Adipocyte (in vitro differentiated cells): ENCODE data around the gene ROBO1.

Experiments
- DNase-seq: peaks from one replicate; pipeline ENCODE4 v3.0.0-alpha.2; 2015; ENCODE audit warnings: low read depth
- H3K27me3 ChIP-seq: replicated peaks from 2 replicates; pipeline ENCODE4 v1.7.0; 2013; ENCODE audit warnings: mild to moderate bottlenecking, low read length, moderate library complexity; ENCODE audit not compliant: control insufficient read depth, insufficient read depth
- H3K36me3 ChIP-seq: 2 replicates; pipeline ENCODE4 v1.7.0; 2013; ENCODE audit warnings: low read length, mild to moderate bottlenecking, moderate library complexity; ENCODE audit not compliant: control insufficient read depth, insufficient read depth, severe bottlenecking
- H3K4me1 ChIP-seq: 2 replicates; pipeline ENCODE4 v1.7.0; 2013; ENCODE audit warnings: mild to moderate bottlenecking, low read length, moderate library complexity; ENCODE audit not compliant: control insufficient read depth, insufficient read depth
- H3K4me3 ChIP-seq: 2 replicates; pipeline ENCODE4 v1.7.0; 2013; ENCODE audit warnings: mild to moderate bottlenecking, low read length, moderate library complexity
- H3K9ac ChIP-seq: 2 replicates; pipeline ENCODE4 v1.7.0; 2013; ENCODE audit warnings: mild to moderate bottlenecking, low read length, moderate library complexity
- H3K9me3 ChIP-seq: 2 replicates; pipeline ENCODE4 v1.7.0; 2013; ENCODE audit warnings: mild to moderate bottlenecking, low read length, moderate library complexity; ENCODE audit not compliant: control insufficient read depth

Gene ROBO1

GRCh38 chr3:79111375-79112052, 656.3 kb downstream of the ROBO1 start:
- DNase-seq: peak; percentile 61
- Histone ChIP-seq H3K36me3 (no peaks in the 10 kb centered on the region), H3K9me3 (no peaks in the 10 kb centered on the region), H3K4me1 (no peaks in the 10 kb centered on the region), H3K9ac (no peak overlapping the region), H3K27me3 (no peaks in the 10 kb centered on the region), H3K4me3 (no peak overlapping the region)

GRCh38 chr3:79109754-79110153, 658.0 kb downstream of the ROBO1 start:
- DNase-seq: no peak
- Histone ChIP-seq H3K27me3 (no peaks in the 10 kb centered on the region), H3K9ac (no peak overlapping the region), H3K36me3 (no peaks in the 10 kb centered on the region), H3K9me3 (no peaks in the 10 kb centered on the region), H3K4me1 (no peaks in the 10 kb centered on the region), H3K4me3 (no peak overlapping the region)

- Histone ChIP-seq H3K9ac (no peak overlapping the region), H3K4me1 (no peaks in the 10 kb centered on the region), H3K36me3 (no peaks in the 10 kb centered on the region), H3K4me3 (no peak overlapping the region), H3K27me3 (no peaks in the 10 kb centered on the region), H3K9me3 (no peaks in the 10 kb centered on the region)
- DNase-seq: no peak
These were observed 664.5 kb downstream of the ROBO1 start for GRCh38 chr3:79103307-79103706.

- no peaks in the 10 kb centered on the region for H3K4me1 ChIP-seq
- peaks cover 15% of the 10 kb centered on the region for H3K9me3 ChIP-seq
These were observed 669.7 kb downstream of the ROBO1 start for GRCh38 chr3:79097964-79098660.

GRCh38 chr3:79094654-79095053, 673.1 kb downstream of the ROBO1 start:
- H3K9ac ChIP-seq: no peak overlapping the region
- H3K4me1 ChIP-seq: no peaks in the 10 kb centered on the region
- DNase-seq: no peak
- H3K27me3 ChIP-seq: no peaks in the 10 kb centered on the region
- H3K36me3 ChIP-seq: no peaks in the 10 kb centered on the region
- H3K4me3 ChIP-seq: no peak overlapping the region
- peaks cover 15% of the 10 kb centered on the region for H3K9me3 ChIP-seq

More at GRCh38 chr3:79097964-79098660, 669.7 kb downstream of the ROBO1 start:
- Histone ChIP-seq H3K27me3 (no peaks in the 10 kb centered on the region), H3K4me3 (no peak overlapping the region), H3K36me3 (no peaks in the 10 kb centered on the region), H3K9ac (no peak overlapping the region)
- peak; percentile 17 for DNase-seq

GRCh38 chr3:79086514-79086913, 681.3 kb downstream of the ROBO1 start:
- DNase-seq: peak; percentile 84
- no peak overlapping the region for H3K4me3 ChIP-seq
- H3K27me3 ChIP-seq: no peaks in the 10 kb centered on the region
- peaks cover 7% of the 10 kb centered on the region for H3K4me1 ChIP-seq
- H3K9ac ChIP-seq: no peak overlapping the region
- H3K9me3 ChIP-seq: no peaks in the 10 kb centered on the region
- no peaks in the 10 kb centered on the region for H3K36me3 ChIP-seq

GRCh38 chr3:79085171-79085570, 682.6 kb downstream of the ROBO1 start:
- peak; percentile 60 for DNase-seq

GRCh38 chr3:79081335-79081734, 686.5 kb downstream of the ROBO1 start:
- Histone ChIP-seq H3K4me3 (no peak overlapping the region), H3K4me1 (peaks cover 7% of the 10 kb centered on the region), H3K27me3 (no peaks in the 10 kb centered on the region), H3K36me3 (no peaks in the 10 kb centered on the region), H3K9me3 (no peaks in the 10 kb centered on the region), H3K9ac (no peak overlapping the region)
- DNase-seq: no peak

More at GRCh38 chr3:79085171-79085570, 682.6 kb downstream of the ROBO1 start:
- H3K9me3 ChIP-seq: no peaks in the 10 kb centered on the region
- H3K9ac ChIP-seq: no peak overlapping the region
- no peaks in the 10 kb centered on the region for H3K27me3 ChIP-seq
- no peaks in the 10 kb centered on the region for H3K36me3 ChIP-seq
- peaks cover 7% of the 10 kb centered on the region for H3K4me1 ChIP-seq
- H3K4me3 ChIP-seq: no peak overlapping the region

GRCh38 chr3:79074558-79074957, 693.2 kb downstream of the ROBO1 start:
- H3K27me3 ChIP-seq: no peaks in the 10 kb centered on the region
- H3K4me3 ChIP-seq: no peak overlapping the region
- no peaks in the 10 kb centered on the region for H3K4me1 ChIP-seq
- H3K36me3 ChIP-seq: no peaks in the 10 kb centered on the region
- H3K9ac ChIP-seq: no peak overlapping the region
- DNase-seq: no peak
- H3K9me3 ChIP-seq: no peaks in the 10 kb centered on the region

- DNase-seq: no peak
- no peaks in the 10 kb centered on the region for H3K36me3 ChIP-seq
- H3K27me3 ChIP-seq: no peaks in the 10 kb centered on the region
- H3K9me3 ChIP-seq: no peaks in the 10 kb centered on the region
- no peaks in the 10 kb centered on the region for H3K4me1 ChIP-seq
- no peak overlapping the region for H3K4me3 ChIP-seq
- H3K9ac ChIP-seq: no peak overlapping the region
These were observed 700.1 kb downstream of the ROBO1 start for GRCh38 chr3:79067734-79068133.

- no peak overlapping the region for H3K4me3 ChIP-seq
- no peaks in the 10 kb centered on the region for H3K4me1 ChIP-seq
- H3K9me3 ChIP-seq: no peaks in the 10 kb centered on the region
- no peaks in the 10 kb centered on the region for H3K36me3 ChIP-seq
- no peak for DNase-seq
- no peak overlapping the region for H3K9ac ChIP-seq
- no peaks in the 10 kb centered on the region for H3K27me3 ChIP-seq
These were observed 701.3 kb downstream of the ROBO1 start for GRCh38 chr3:79066481-79066880.
